Type B pancreatic cell (in vitro differentiated cells): Measurements from ENCODE around the gene PLA2G3. TPM values are rescaled to one million over a fixed set of nuclear protein-coding genes. Genes with fewer than 3 reads are reported as not detected.
A peak's percentile ranks its signal among the peaks of the same experiment; 100 is the strongest.

Experiments used
- DNase-seq: peaks from one replicate; pipeline ENCODE4 v3.0.0; 2021; ENCODE audit warnings: mixed read lengths; ENCODE audit not compliant: unreplicated experiment; ENCODE audit errors: extremely low spot score
- H3K27ac Mint-ChIP-seq: 2 replicates; pipeline ENCODE4 v1.8.0; 2021; ENCODE audit warnings: mild to moderate bottlenecking, mixed read lengths
- H3K27me3 Mint-ChIP-seq: 2 replicates; pipeline ENCODE4 v1.8.0; 2021; ENCODE audit warnings: mixed read lengths
- H3K36me3 Mint-ChIP-seq: 2 replicates; pipeline ENCODE4 v1.8.0; 2021; ENCODE audit warnings: mixed read lengths
- H3K4me1 Mint-ChIP-seq: one replicate; pipeline ENCODE4 v1.8.0; 2021; ENCODE audit warnings: mixed read lengths; ENCODE audit not compliant: unreplicated experiment
- H3K4me3 Mint-ChIP-seq: 2 replicates; pipeline ENCODE4 v1.8.0; 2021; ENCODE audit warnings: mild to moderate bottlenecking, mixed read lengths
- H3K9me3 Mint-ChIP-seq: 2 replicates; pipeline ENCODE4 v1.8.0; 2021; ENCODE audit warnings: mixed read lengths
- CTCF ChIP-seq: fragments of 200-600 bp; sonication (generic); conservative IDR thresholded peaks from 2 replicates; pipeline ENCODE4 v1.5.0; 2021; ENCODE audit warnings: antibody characterized with exemption, mild to moderate bottlenecking
- total RNA-seq: library from RNA; stranded (reverse); gene quantifications from 2 replicates; pipeline ENCODE4 v1.2.1, GENCODE V29; 2021; ENCODE audit warnings: low replicate concordance

PLA2G3 gene
- total RNA-seq, 1 donor from 2014 or later = 0.75 TPM

- TF ChIP-seq CTCF = no peak
- no peaks in the 10 kb centered on the region for H3K36me3 Mint-ChIP-seq
Observed at GRCh38 chr22:31153357-31153756, 13.0 kb upstream of the PLA2G3 start.

GRCh38 chr22:31151872-31152271, 11.6 kb upstream of the PLA2G3 start:
- no peaks in the 10 kb centered on the region for H3K36me3 Mint-ChIP-seq
- H3K4me3 Mint-ChIP-seq = no peak overlapping the region
- DNase-seq = no peak
- H3K9me3 Mint-ChIP-seq = no peaks in the 10 kb centered on the region
- peaks cover 17% of the 10 kb centered on the region for H3K4me1 Mint-ChIP-seq
- no peak for TF ChIP-seq CTCF
- H3K27ac Mint-ChIP-seq = no peak overlapping the region
- H3K27me3 Mint-ChIP-seq = peaks cover 9% of the 10 kb centered on the region

More at GRCh38 chr22:31153357-31153756, 13.0 kb upstream of the PLA2G3 start:
- H3K9me3 Mint-ChIP-seq = no peaks in the 10 kb centered on the region
- H3K4me1 Mint-ChIP-seq = peaks cover 17% of the 10 kb centered on the region
- H3K27ac Mint-ChIP-seq = no peak overlapping the region
- no peak for DNase-seq
- no peak overlapping the region for H3K4me3 Mint-ChIP-seq
- H3K27me3 Mint-ChIP-seq = peaks cover 17% of the 10 kb centered on the region

GRCh38 chr22:31150615-31151014, 10.3 kb upstream of the PLA2G3 start:
- DNase-seq = no peak
- Mint-ChIP-seq H3K27me3 (peaks cover 2% of the 10 kb centered on the region), H3K27ac (no peak overlapping the region), H3K4me1 (peaks cover 17% of the 10 kb centered on the region), H3K9me3 (no peaks in the 10 kb centered on the region), H3K36me3 (no peaks in the 10 kb centered on the region), H3K4me3 (no peak overlapping the region)
- peak; percentile 68 for TF ChIP-seq CTCF

GRCh38 chr22:31148953-31149627, 8.8 kb upstream of the PLA2G3 start:
- Mint-ChIP-seq H3K27me3 (no peaks in the 10 kb centered on the region), H3K4me3 (no peak overlapping the region), H3K36me3 (no peaks in the 10 kb centered on the region), H3K9me3 (no peaks in the 10 kb centered on the region), H3K27ac (peak overlapping the region; percentile 55), H3K4me1 (peaks cover 17% of the 10 kb centered on the region)
- no peak for DNase-seq
- TF ChIP-seq CTCF = peak; percentile 88

GRCh38 chr22:31148488-31148887, 8.2 kb upstream of the PLA2G3 start:
- TF ChIP-seq CTCF = no peak
- Mint-ChIP-seq H3K36me3 (no peaks in the 10 kb centered on the region), H3K27me3 (no peaks in the 10 kb centered on the region), H3K4me3 (no peak overlapping the region), H3K9me3 (no peaks in the 10 kb centered on the region), H3K4me1 (peaks cover 17% of the 10 kb centered on the region), H3K27ac (peak overlapping the region; percentile 55)
- no peak for DNase-seq
